NOMO-1 treated with DMSO at 0.1 percent for 48 hours (cell line): ENCODE measurements around the gene AMER3.

Experiments used
- DNase-seq: peaks from one replicate; lab custom pipeline; 2025; ENCODE audit not compliant: unreplicated experiment; lab: John Stamatoyannopoulos, UW

AMER3 gene

GRCh38 chr2:130749078-130749477 is 6.3 kb upstream of the AMER3 start:
- no peak for DNase-seq

DNA sequence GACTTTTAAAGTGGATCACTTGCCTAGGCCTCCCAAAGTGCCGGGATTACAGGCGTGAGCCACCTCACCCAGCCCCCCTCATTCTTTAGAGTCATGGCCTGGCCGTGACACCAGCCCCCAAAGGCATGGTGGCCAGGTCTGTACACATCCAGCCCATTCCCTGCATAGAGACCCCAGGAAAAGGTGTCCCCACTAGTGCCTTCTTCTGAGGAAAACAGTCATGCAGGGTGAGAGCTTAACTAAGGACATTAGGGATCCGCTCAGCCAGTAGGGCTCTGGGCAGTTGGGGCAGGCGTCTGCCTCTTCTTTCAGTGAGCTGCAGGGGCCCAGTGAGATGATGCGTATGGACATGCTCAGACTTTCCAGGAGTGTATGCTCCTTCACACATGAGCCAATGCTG is 5.7 kb upstream of the AMER3 start:
- no peak for DNase-seq

GRCh38 chr2:130754811-130755210 is 529 bp upstream of the AMER3 start:
- DNase-seq, result no peak

DNA sequence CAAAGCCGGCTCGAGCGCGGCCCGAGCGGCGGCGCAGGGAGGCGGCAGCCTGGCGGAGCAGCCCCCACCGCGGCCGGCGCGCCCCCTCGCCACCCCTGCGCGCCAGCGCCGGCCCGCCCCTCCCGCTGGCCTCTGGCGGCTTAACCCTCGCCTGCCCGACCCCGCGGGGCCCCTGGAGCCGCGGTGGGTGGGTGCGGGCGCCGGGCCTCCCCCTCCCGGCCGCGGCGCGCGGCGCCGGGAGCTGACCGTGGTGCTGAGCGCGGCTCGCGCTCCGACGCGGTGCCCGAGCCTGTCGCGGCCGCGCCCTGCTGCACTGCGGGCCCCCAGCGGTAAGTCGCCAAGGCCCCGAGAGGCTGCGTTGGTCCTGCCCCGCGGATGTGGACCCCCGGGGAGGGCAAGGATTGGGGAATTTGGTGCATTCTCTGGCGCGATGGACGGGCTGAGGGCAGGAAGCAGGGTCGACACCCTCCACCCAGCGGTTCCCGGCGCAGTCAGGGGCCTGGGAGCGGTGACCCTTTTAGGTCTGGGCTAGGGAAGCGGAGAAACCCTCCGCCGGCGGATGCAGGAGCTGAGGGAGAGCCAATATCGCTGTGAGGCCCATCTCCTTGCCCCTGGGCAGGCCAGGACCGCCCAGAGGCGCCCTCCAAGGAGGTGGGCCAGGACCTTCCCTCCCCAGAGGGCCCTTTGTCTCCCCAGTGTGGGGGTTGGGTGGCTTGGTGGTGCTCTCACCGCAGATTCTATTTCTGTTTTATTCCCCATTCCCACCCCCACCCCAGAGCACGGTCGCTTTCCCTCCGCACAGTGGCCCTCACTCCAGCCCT is 923 bp downstream of the AMER3 start:
- DNase-seq, result no peak

DNA sequence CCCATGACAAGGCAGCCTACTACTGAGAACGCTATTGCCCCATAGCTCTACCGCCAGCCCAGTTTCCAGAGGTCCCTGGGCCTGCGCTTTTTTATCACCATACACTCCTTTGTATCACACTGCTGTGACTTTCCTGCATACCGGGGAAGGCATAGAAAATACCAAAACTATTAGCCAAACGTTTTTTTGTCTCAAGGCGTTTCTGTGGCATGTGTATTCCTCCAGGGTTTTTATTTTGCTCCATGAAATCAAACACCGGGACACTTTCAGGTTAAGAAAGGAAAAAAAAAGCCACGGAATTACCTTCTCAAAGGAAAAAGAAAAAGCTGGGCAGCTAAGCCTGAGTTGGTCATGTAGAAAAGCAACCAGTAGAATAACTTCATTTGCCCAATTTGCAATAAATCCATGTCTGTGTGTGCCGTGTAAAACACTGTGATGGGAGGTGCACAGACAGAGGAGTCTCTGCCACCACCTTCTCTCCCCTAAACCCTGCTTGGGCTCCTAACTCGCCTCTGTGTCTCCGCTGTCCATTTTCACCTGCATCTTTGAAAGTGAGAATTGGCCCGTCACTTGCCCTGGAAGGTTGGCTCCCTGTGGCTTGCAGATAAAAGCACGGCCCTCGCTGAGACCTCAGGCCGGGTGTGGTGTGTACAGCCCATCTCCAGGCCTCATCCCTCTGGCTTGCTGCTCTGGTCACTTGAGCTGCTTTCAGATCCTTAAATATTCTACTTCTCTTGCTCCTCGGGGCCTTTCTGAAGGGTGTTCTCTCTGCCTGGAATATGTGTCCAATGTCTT is 1.7 kb downstream of the AMER3 start:
- no peak for DNase-seq

GRCh38 chr2:130759906-130760753 is 4.8 kb downstream of the AMER3 start:
- no peak for DNase-seq

- no peak for DNase-seq
Observed at GRCh38 chr2:130760754-130761751, 5.7 kb downstream of the AMER3 start.

DNA sequence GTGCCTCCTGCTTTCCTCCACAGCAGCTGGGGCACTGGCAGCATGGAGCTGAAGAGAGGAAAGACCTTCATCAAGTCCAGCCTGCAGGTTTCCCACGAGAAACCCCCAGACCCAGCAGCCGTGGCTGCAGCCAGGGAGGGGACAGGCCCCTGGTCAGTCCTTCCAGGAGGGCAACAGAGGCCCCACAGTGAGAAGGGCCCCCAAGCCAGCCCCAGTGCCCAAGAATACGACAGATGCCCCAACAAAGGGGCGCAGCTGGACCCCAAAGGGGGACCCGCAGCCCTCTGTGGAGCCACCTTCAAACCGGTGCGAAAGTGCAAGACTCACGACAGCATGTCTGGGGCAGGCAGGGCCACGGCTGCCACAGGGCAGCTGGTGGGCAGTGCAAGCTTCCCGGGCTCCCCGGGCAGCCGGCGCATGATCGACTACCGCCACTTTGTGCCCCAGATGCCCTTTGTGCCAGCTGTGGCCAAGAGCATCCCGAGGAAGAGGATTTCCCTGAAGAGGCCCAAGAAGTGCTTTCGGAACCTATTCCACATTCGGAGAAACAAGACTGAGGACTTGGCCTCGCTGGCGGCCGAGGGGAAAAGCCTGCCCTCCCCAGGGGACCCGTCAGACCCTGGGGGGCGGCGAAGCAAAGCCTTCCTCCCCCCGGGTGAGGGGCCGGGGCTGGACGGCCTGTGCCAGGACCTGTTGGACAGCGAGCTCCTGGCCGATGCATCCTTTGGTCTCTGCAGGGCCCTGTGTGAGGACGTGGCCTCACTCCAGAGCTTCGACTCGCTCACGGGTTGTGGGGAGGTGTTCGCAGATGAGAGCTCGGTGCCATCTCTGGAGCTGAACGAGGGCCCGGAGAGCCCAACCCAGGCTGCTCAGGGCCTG is 6.9 kb downstream of the AMER3 start:
- DNase-seq, result no peak

GRCh38 chr2:130762910-130763385 is 7.6 kb downstream of the AMER3 start:
- no peak for DNase-seq

DNA sequence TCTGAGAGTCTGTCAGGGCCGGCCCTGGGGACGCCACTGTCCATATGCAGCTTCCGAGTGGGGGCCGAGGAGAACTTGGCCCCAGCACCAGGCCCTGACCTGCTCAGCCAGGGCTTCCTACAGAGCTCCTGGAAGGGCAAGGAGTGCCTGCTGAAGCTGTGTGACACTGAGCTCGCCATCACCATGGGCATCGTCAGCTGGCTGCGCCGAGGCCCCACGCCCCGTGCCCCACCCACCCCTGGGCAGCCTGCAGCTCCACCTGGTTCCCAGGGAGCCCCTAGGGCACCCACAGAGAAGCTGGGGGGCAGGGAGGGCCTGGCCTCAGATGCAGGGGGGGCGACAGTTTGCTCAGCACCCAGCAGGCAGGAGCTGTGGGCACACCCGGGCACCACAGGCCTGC is 8.1 kb downstream of the AMER3 start:
- no peak for DNase-seq

GRCh38 chr2:130764035-130764820 is 8.9 kb downstream of the AMER3 start:
- DNase-seq, result no peak

- no peak for DNase-seq
Observed at GRCh38 chr2:130764821-130765115, 9.4 kb downstream of the AMER3 start.

GRCh38 chr2:130765464-130765863 is 10.1 kb downstream of the AMER3 start:
- DNase-seq, result no peak

DNA sequence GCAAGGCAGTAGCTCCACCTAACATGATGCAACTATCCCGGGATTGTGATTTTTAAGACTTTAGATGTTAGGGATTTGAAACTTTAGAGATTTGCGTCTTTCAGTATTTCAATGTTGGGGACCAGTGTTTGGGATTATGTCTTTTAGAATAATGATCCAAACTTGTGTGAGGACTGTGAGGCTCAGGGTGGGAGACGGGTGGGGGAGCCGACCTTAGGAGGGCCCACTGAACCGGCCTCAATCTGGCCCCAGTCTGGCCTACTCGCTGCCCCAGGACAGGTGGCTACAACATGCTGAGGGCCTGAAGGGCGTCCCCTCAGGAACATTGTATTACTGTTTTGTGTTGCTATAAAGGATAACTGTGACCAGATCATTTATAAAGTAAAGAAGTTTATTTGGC is 10.7 kb downstream of the AMER3 start:
- no peak for DNase-seq

- DNase-seq, result no peak
Observed at GRCh38 chr2:130766711-130767407, 11.5 kb downstream of the AMER3 start.

DNA sequence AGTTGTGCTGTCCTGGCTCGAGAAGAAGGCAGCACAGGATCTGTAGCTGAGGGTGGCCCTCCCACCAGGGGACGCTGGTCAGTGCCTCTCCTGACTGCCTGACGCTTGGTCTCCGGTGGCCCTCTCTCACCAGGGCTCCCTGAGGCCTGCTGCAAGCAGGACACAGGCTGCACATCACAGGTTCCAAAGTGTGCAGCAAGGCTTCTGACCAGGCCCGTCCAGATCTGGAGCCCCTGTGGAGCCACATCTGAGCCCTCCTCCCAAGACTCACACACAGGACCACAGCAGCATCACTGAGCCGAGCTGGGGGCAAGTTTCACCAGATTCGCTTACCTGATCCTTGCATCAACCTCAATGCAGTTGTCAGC is 12.1 kb downstream of the AMER3 start:
- no peak for DNase-seq

DNA sequence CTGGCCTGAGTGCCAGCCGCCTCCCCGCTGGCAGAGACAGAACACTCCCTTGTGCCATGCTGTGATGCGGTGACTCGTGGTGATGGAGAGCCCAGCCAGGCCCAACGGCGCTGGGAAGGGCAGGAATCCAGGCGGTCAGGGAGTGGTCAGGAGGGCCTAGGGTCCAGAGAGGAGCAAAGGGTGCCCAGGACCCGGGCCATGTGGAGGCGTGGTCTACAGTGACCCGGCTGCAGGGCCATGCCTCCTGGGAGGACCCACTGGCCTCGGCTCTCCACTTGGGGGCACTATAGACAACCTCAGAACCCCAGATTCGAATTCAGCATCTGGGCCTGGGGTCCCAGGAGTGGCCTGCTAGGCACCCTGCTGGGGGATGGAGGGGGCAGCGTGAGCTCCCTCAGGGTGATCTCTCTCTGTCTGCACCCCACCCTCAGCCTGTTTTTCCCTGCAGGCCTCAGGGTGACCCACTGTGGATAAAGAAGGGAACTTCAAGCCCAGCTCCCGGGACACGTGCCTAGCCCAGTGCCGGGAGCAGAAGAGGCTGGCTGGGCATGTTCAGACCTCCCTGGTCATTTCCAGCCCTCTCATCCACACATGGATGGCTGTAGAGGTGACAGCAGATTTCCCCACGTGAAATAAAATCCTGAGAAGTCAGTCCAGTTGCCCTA is 13.0 kb downstream of the AMER3 start:
- DNase-seq, result no peak
